Muscle layer of colon (tissue), 2 donors: ENCODE data around the gene ANAPC16.
"Not testable (repeated sequence)": the region's sequence is repeated elsewhere in the genome, so short reads cannot be mapped to it uniquely, and the experiment has no call there.

Source experiments
- H3K27ac ChIP-seq: one replicate; pipeline ENCODE4 v1.7.0; 2013; ENCODE audit warnings: low read depth, mild to moderate bottlenecking, low read length, moderate library complexity
- H3K27me3 ChIP-seq, 2 donors: one replicate each; pipeline ENCODE4 v1.7.0; 2013; ENCODE audit warnings: low read length in 2 of 2, mild to moderate bottlenecking in 2 of 2; ENCODE audit not compliant: insufficient read depth in 2 of 2, control insufficient read depth in 1 of 2
- H3K36me3 ChIP-seq: one replicate; pipeline ENCODE4 v1.7.0; 2013; ENCODE audit warnings: mild to moderate bottlenecking, low read length; ENCODE audit not compliant: insufficient read depth
- H3K4me1 ChIP-seq: one replicate; pipeline ENCODE4 v1.7.0; 2013; ENCODE audit warnings: mild to moderate bottlenecking, low read length; ENCODE audit not compliant: insufficient read depth
- H3K4me3 ChIP-seq, 2 donors: one replicate each; pipeline ENCODE4 v1.7.0; 2013; ENCODE audit warnings: low read length in 2 of 2, low read depth in 1 of 2, mild to moderate bottlenecking in 1 of 2, moderate library complexity in 1 of 2
- H3K9ac ChIP-seq: one replicate; pipeline ENCODE4 v1.7.0; 2013; ENCODE audit warnings: low read length
- H3K9me3 ChIP-seq: one replicate; pipeline ENCODE4 v1.7.0; 2013; ENCODE audit warnings: mild to moderate bottlenecking, low read length
- donor health status: abdominal sarcoma.
- donor health status: Adenocarcinoma of cecum.

The ANAPC16 gene

GRCh38 chr10:72184156-72184555 is 31.7 kb upstream of the ANAPC16 start:
- Histone ChIP-seq H3K27me3 (no peaks in the 10 kb centered on the region), H3K4me3 (no peak overlapping the region), H3K9ac (no peak overlapping the region), H3K36me3 (no peaks in the 10 kb centered on the region), H3K27ac (no peak overlapping the region), H3K9me3 (no peaks in the 10 kb centered on the region), H3K4me1 (no peaks in the 10 kb centered on the region)

DNA sequence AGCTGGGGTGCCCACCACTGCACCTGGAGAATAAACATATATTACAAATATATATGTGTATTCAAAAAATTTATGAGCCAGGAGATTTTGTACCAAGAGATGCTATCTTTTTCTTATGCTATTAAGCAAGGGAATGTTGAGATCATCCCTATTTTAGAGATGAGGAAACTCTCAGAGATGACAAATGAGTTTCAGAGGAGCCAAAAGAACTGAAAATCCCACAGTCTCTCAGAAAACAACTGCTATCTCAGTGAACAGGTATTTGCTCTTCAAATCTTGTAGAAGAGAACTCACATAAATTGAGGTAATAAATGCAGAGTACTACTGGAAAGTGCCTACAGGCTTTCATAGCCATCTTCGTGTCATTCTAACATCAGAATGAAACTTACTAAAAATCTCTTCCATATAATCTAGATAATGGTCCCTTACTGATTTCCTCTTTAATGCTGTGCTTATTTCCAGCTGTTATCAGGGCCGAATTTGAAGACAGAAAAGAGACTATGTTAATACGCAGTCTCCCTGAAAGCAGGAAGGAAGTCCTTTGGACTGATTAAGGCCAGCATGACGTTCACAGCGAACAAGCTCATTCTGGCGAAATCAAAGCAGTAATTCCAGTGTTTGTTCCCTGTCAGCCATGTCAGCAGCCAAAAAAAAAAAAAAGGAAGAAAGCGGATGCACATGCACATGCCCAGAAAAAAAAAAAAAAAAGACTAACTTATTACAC is 29.4 kb upstream of the ANAPC16 start:
- Histone ChIP-seq H3K27me3 (no peaks in the 10 kb centered on the region), H3K27ac (no peak overlapping the region), H3K9me3 (no peaks in the 10 kb centered on the region), H3K9ac (no peak overlapping the region), H3K4me3 (no peak overlapping the region), H3K36me3 (peaks cover 5% of the 10 kb centered on the region), H3K4me1 (no peaks in the 10 kb centered on the region)

GRCh38 chr10:72186982-72187330 is 28.9 kb upstream of the ANAPC16 start:
- Histone ChIP-seq H3K27me3 (no peaks in the 10 kb centered on the region), H3K9me3 (no peaks in the 10 kb centered on the region), H3K4me3 (no peak overlapping the region), H3K9ac (no peak overlapping the region), H3K36me3 (peaks cover 5% of the 10 kb centered on the region), H3K4me1 (no peaks in the 10 kb centered on the region), H3K27ac (no peak overlapping the region)

DNA sequence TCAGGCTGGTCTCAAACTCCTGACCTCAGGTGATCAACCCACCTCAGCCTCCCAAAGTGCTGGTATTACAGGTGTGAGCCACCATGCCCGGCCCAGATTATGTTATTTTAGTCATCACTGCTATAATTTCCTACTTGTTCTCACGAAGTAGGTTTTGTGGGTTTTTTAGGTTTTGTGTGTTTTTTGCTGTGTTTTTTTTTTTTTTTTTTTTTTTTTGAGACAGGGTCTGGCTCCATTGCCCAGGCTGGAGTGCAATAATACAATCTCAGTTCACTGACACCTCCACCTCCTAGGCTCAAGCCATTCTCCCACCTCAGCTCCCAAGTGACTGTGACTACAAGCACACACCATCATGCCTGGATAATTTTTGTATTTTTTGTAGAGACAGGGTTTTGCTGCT is 20.9 kb upstream of the ANAPC16 start:
- no peak overlapping the region for H3K9ac ChIP-seq
- no peaks in the 10 kb centered on the region for H3K9me3 ChIP-seq
- no peak overlapping the region for H3K27ac ChIP-seq
- no peak overlapping the region for H3K4me3 ChIP-seq
- H3K4me1 ChIP-seq, result no peaks in the 10 kb centered on the region
- H3K36me3 ChIP-seq, result peaks cover 1% of the 10 kb centered on the region
- no peaks in the 10 kb centered on the region for H3K27me3 ChIP-seq

- Histone ChIP-seq H3K4me3 (no peak overlapping the region), H3K4me1 (no peaks in the 10 kb centered on the region), H3K27me3 (no peaks in the 10 kb centered on the region), H3K9ac (no peak overlapping the region), H3K27ac (no peak overlapping the region), H3K36me3 (peaks cover 15% of the 10 kb centered on the region), H3K9me3 (no peaks in the 10 kb centered on the region)
Measured at GRCh38 chr10:72200883-72201282, 14.9 kb upstream of the ANAPC16 start.

- Histone ChIP-seq H3K27ac (no peak overlapping the region), H3K4me3 (no peak overlapping the region), H3K36me3 (peaks cover 15% of the 10 kb centered on the region), H3K9me3 (no peaks in the 10 kb centered on the region), H3K4me1 (no peaks in the 10 kb centered on the region), H3K9ac (no peak overlapping the region), H3K27me3 (no peaks in the 10 kb centered on the region)
Measured at GRCh38 chr10:72201293-72201692, 14.5 kb upstream of the ANAPC16 start.

DNA sequence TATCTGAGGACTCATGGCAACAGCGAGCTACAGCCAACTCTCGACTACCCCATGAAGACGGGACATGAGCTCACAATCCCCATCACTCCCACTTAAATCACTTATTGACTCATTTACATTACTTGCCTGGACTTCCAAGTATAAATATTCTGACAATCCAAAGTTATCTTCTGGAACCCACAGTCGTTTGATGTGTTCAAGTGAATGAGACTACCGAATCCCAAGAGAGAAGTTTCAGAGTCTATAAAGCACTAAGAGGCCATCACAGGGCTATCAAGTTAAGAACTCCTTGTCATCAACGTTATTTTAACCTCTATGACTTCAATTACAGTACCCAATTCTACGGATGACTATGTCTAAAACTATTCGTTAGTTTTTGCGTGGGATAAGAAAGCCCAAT is 11.5 kb upstream of the ANAPC16 start:
- no peak overlapping the region for H3K27ac ChIP-seq
- H3K4me3 ChIP-seq, result no peak overlapping the region
- no peak overlapping the region for H3K9ac ChIP-seq
- H3K27me3 ChIP-seq, result no peaks in the 10 kb centered on the region
- H3K9me3 ChIP-seq, result no peaks in the 10 kb centered on the region
- peaks cover 26% of the 10 kb centered on the region for H3K36me3 ChIP-seq
- no peaks in the 10 kb centered on the region for H3K4me1 ChIP-seq

GRCh38 chr10:72204724-72205123 is 11.1 kb upstream of the ANAPC16 start:
- H3K4me1 ChIP-seq, result no peaks in the 10 kb centered on the region
- no peak overlapping the region for H3K27ac ChIP-seq
- H3K36me3 ChIP-seq, result peaks cover 26% of the 10 kb centered on the region
- no peak overlapping the region for H3K4me3 ChIP-seq
- no peak overlapping the region for H3K9ac ChIP-seq
- no peaks in the 10 kb centered on the region for H3K27me3 ChIP-seq
- no peaks in the 10 kb centered on the region for H3K9me3 ChIP-seq

DNA sequence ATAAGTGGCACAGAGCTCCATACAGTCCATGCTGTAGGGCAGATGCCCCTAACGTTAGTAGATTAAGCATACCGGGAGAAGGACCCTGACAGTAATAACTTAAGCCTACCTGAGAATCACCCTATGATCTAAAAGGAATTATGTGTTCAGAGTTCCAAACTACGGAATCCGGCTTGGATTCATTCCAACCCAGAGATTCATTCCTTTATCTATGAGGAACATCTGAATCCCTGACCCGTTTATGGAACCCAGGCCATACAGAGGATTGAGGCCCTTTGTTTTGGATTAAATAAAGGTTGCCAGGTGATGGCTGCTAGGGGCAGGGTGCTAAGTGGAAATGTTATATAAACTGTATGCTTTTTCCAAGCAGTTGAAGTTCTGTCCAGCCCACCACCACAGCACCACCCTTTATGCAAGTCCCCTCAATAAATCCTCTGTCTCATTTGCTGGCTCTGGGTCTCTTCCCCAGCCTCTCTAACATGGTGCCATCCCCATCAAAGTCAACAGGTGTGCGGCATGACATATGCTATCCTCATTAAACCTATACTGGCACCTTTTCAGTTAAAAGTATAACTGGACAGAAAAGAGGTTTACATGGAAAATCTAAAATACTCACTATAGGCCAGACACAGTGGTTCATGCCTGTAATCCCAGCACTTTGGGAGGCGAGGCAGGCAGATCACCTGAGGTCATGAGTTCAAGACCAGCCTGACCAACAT is 9.1 kb upstream of the ANAPC16 start:
- no peaks in the 10 kb centered on the region for H3K27me3 ChIP-seq
- no peaks in the 10 kb centered on the region for H3K4me1 ChIP-seq
- H3K9ac ChIP-seq, result no peak overlapping the region
- no peak overlapping the region for H3K4me3 ChIP-seq
- peaks cover 29% of the 10 kb centered on the region for H3K36me3 ChIP-seq
- no peak overlapping the region for H3K27ac ChIP-seq
- H3K9me3 ChIP-seq, result no peaks in the 10 kb centered on the region

DNA sequence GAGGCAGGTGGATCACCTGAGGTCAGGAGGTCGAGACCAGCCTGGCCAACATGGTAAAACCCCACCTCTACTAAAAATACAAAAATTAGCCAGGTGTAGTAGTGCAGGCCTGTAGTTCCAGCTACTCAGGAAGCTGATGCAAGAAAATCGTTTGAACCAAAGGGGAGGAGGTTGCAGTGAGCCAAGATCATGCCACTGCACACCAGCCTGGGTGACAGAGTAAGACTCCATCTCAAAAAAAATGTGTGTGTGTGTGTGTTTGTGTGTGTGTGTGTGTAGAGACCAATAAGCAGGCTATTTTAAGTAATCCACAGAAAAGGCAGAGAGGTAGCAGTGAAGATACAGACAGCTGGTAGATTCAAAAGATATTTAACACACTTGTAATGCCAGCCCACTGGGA is 7.3 kb upstream of the ANAPC16 start:
- not testable (repeated sequence) for H3K27ac ChIP-seq, H3K4me1 ChIP-seq
- peaks cover 19% of the 10 kb centered on the region for H3K36me3 ChIP-seq

DNA sequence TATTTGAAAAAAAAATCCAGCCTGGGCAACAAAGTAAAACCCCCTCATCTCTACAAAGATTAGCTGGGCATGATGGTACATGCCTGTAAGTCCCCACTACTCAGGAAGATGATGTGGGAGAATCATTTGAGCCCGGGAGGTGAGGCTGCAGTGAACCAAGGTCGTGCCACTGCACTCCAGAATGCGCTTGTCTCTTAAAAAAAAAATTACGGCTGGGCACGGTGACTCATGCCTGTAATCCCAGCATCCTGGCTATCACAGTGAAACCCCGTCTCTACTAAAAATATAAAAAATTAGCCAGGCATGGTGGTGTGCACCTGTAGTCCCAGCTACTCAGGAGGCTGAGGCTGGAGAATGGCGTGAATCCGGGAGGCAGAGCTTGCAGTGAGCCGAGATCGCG is 4.4 kb upstream of the ANAPC16 start:
- H3K36me3 ChIP-seq, result peaks cover 18% of the 10 kb centered on the region
- not testable (repeated sequence) for H3K4me3 ChIP-seq, H3K9me3 ChIP-seq, H3K27ac ChIP-seq, H3K4me1 ChIP-seq, H3K27me3 ChIP-seq, H3K9ac ChIP-seq

More for the DNA sequence above, 7.3 kb upstream of the ANAPC16 start:
- H3K9ac ChIP-seq, H3K4me3 ChIP-seq, H3K9me3 ChIP-seq, H3K27me3 ChIP-seq: not testable (repeated sequence)

- peaks cover 18% of the 10 kb centered on the region for H3K36me3 ChIP-seq
- not testable (repeated sequence) for H3K4me1 ChIP-seq
Measured at GRCh38 chr10:72211832-72212231, 4.0 kb upstream of the ANAPC16 start.

More at GRCh38 chr10:72211832-72212231, 4.0 kb upstream of the ANAPC16 start:
- H3K4me3 ChIP-seq, H3K9me3 ChIP-seq, H3K9ac ChIP-seq, H3K27me3 ChIP-seq, H3K27ac ChIP-seq: not testable (repeated sequence)
